Activated T-helper 17 cell treated with anti-CD3 and anti-CD28 coated beads, Interleukin-2, amount 50 U/mL, for 72 hours (primary cell): ENCODE results near the gene GJA9. TPM values are rescaled to one million over a fixed set of nuclear protein-coding genes. Genes with fewer than 3 reads are reported as not detected.
"Not testable (repeated sequence)": the region's sequence is repeated elsewhere in the genome, so short reads cannot be mapped to it uniquely, and the experiment has no call there.

ENCODE experiments used
- ATAC-seq: fragments of 150-1000 bp; cut with Tn5 transposase; replicated peaks from 2 replicates; pipeline ENCODE4 v1.10.0; 2021; ENCODE audit warnings: mild to moderate bottlenecking, moderate library complexity
- H3K27ac Mint-ChIP-seq: one replicate; pipeline ENCODE4 v1.8.0; 2022; ENCODE audit warnings: mixed read lengths
- H3K27me3 Mint-ChIP-seq: one replicate; pipeline ENCODE4 v1.8.0; 2022; ENCODE audit warnings: mixed read lengths
- H3K36me3 Mint-ChIP-seq: one replicate; pipeline ENCODE4 v1.8.0; 2022; ENCODE audit warnings: low read depth, mild to moderate bottlenecking, mixed read lengths
- H3K4me1 Mint-ChIP-seq: one replicate; pipeline ENCODE4 v1.8.0; 2022; ENCODE audit warnings: mixed read lengths
- H3K4me3 Mint-ChIP-seq: one replicate; pipeline ENCODE4 v1.8.0; 2022; ENCODE audit warnings: mild to moderate bottlenecking, mixed read lengths
- H3K9me3 Mint-ChIP-seq: one replicate; pipeline ENCODE4 v1.8.0; 2022; ENCODE audit warnings: mixed read lengths
- total RNA-seq, 2 donors: library from RNA; stranded (reverse); gene quantifications; one replicate each; pipeline ENCODE4 v1.2.3, GENCODE V29; 2022

The GJA9 gene
- not detected for total RNA-seq

DNA sequence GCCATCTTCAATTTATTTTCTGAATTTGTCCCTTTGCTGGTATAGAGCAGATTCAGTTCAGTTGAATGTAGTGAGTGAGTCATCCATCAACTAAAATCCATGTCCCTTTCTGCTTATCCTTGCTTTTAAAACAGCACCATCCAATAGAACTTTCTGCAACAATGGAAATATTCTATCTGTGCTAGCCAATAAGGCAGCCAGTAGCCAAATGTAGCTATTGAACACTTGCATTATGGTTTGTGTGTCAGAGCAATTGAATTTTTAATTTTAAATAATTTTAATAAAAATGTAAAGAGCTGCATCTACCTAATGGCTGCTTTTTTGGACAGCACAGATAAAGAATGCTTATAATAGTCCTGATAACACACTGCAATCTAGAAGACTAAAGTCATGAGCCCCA, at the start of gene GJA9:
Gene GJA9 (minus strand): TSS at position 101 of the 400 bp plus-strand sequence. CDS start 5,489 bp downstream, outside the sequence.
- no peak for ATAC-seq
- Mint-ChIP-seq H3K27ac (no peak within 1 kb of the TSS), H3K27me3 (no peaks in the 10 kb centered on the region), H3K9me3 (no peaks in the 10 kb centered on the region), H3K36me3 (no peaks in the 10 kb centered on the region), H3K4me3 (no peak within 1 kb of the TSS), H3K4me1 (no peaks in the 10 kb centered on the region)

DNA sequence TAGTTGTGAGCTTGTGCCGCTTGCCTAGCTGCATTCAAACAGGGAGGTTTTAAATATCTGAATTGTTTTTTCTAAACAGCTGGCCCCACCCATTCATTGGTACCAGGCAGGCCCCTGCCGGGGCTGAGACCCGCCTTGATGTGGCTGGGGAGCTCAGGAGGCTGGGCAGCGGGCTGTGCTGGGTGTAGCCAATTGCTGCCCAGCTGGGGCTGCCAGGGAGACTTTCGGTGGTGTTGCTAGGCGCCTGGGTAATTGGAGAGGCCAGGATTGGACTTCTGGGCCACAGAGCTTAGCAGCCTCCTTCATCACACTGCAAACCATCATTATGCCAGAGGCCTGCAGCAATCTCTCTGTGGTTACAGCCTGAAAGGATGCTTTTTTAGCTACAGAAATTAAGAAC, 48.1 kb upstream of the GJA9 start:
- no peaks in the 10 kb centered on the region for H3K36me3 Mint-ChIP-seq
- H3K4me3 Mint-ChIP-seq: no peak overlapping the region
- ATAC-seq: peak; percentile 38
- H3K27ac Mint-ChIP-seq: no peak overlapping the region
- no peaks in the 10 kb centered on the region for H3K9me3 Mint-ChIP-seq
- H3K27me3 Mint-ChIP-seq: no peaks in the 10 kb centered on the region
- H3K4me1 Mint-ChIP-seq: peaks cover 5% of the 10 kb centered on the region

DNA sequence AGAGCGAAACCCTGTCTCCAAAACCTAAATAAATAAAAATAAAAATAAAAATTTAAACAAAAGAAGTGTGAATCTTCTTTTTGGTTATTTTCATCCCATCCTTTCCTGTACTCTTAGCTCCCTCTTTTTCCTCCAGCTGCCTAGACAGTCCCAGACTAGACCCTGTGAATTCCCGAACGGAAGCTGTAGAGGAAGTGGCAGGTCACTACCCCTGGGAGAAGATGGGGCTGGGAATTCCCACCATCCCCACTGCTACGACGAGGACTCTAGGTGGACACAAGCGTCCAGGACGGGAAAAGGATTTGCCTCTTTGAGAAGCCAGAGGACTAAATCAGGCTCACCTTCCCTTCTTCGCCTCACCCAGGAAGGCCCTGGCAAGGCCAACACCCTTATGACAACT, 47.7 kb upstream of the GJA9 start:
- Mint-ChIP-seq H3K4me1 (peaks cover 5% of the 10 kb centered on the region), H3K36me3 (no peaks in the 10 kb centered on the region), H3K4me3 (no peak overlapping the region), H3K9me3 (no peaks in the 10 kb centered on the region), H3K27ac (no peak overlapping the region), H3K27me3 (no peaks in the 10 kb centered on the region)
- no peak for ATAC-seq

DNA sequence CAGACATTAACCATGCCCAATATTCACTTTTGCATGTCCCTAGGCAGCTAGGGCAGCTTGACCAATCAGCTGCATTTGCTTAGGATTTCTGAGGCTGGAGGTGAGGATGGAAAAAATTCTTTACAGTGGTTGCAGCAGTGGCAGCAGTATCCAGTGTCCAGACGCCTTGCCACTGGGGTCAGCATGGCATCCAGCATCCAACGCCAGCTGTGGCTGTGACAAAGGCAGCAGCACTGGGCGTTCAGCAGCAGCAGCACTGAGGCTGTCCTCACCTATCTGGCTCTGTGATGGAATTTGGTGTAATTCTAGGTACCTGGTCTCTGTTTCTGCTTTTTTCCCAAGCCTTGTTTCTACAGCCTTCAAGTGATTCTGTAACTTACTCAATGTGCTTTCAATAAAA, 44.7 kb upstream of the GJA9 start:
- Mint-ChIP-seq H3K9me3 (no peaks in the 10 kb centered on the region), H3K27ac (no peak overlapping the region), H3K36me3 (no peaks in the 10 kb centered on the region), H3K4me3 (no peak overlapping the region), H3K27me3 (no peaks in the 10 kb centered on the region), H3K4me1 (no peaks in the 10 kb centered on the region)
- ATAC-seq: no peak

DNA sequence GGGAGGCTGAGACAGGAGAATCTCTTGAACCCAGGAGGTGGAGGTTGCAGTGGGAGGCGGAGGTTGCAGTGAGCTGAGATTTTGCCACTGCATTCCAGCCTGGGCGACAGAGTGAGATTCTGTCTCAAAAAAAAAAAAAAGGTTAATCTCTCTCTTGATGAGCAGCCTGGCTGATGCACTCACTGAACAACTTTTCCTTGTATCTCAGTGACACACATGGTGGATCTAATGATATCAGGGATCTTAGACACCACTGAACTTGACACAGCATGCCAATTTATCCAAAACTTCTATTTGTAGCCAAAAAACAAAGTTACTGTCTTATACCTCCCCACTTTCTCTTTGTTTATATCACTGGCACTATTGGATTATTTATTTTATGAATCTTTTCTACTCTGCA, 44.0 kb upstream of the GJA9 start:
- Mint-ChIP-seq H3K4me1 (no peaks in the 10 kb centered on the region), H3K9me3 (no peaks in the 10 kb centered on the region), H3K27me3 (no peaks in the 10 kb centered on the region), H3K36me3 (no peaks in the 10 kb centered on the region), H3K27ac (no peak overlapping the region), H3K4me3 (no peak overlapping the region)
- no peak for ATAC-seq

DNA sequence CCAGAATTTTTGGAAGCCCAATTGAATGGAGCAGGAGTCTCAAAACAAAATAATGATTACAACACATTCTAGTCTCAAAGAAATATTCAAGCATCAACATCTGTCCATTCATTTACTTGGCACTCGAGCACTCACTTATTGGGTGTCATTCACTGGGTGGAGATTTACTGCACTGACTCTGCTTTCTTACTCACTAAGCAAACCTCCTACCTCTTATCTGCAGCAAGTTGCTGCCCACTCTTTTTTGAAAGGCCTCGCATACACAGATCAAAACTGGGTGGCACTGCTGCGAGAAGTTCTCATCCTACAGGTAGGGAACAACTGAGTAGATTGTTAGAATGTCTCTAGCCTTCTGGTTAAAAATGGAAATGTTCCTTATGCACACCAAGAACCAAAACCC, 42.2 kb upstream of the GJA9 start:
- H3K27me3 Mint-ChIP-seq: no peaks in the 10 kb centered on the region
- peaks cover 5% of the 10 kb centered on the region for H3K4me1 Mint-ChIP-seq
- no peaks in the 10 kb centered on the region for H3K36me3 Mint-ChIP-seq
- no peaks in the 10 kb centered on the region for H3K9me3 Mint-ChIP-seq
- H3K27ac Mint-ChIP-seq: peak overlapping the region; percentile 49
- no peak overlapping the region for H3K4me3 Mint-ChIP-seq
- ATAC-seq: peak; percentile 81

DNA sequence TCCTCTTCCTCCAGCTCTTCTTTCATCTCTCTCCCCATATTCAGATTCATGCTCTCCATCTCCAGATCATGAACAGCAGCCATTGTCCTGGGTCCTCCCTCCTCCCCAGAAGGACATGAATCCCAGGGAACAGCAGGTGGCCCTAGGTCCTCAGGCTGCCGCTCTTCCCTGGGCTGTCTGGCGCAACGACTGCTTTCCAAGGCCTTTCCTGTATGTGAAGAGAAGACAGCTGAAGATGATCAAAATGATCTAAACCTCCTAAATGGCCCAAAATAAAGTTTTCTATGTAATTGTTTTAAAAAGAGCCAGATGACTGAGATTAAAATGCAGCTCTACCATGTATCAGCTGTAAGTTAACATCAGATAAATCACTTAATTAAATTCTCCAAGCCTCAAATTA, 37.7 kb upstream of the GJA9 start:
- no peak overlapping the region for H3K4me3 Mint-ChIP-seq
- peak overlapping the region; percentile 64 for H3K27ac Mint-ChIP-seq
- no peaks in the 10 kb centered on the region for H3K36me3 Mint-ChIP-seq
- ATAC-seq: no peak
- no peaks in the 10 kb centered on the region for H3K9me3 Mint-ChIP-seq
- no peaks in the 10 kb centered on the region for H3K27me3 Mint-ChIP-seq
- H3K4me1 Mint-ChIP-seq: peaks cover 5% of the 10 kb centered on the region

DNA sequence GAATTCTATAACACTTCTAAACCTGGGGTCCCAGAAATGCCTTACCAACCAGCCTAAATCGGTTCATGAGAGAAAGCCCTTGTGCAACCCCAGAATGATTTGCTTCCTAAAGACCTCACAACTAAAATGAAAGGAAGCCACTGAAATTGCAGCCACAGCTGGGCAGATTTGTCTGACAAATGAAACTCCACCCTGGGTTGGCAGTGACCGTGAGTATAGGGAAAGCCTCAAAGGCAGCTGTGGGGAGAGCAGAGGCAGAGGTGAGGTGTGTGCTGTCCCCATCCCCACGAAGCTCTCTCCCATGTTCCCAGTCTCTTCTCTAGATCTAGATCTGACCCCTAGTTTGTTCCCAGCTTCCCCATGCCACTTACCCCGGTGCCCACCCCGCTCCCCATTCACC, 37.2 kb upstream of the GJA9 start:
- Mint-ChIP-seq H3K4me3 (no peak overlapping the region), H3K4me1 (peaks cover 5% of the 10 kb centered on the region), H3K27me3 (no peaks in the 10 kb centered on the region), H3K9me3 (no peaks in the 10 kb centered on the region), H3K36me3 (no peaks in the 10 kb centered on the region), H3K27ac (peak overlapping the region; percentile 64)
- ATAC-seq: no peak

DNA sequence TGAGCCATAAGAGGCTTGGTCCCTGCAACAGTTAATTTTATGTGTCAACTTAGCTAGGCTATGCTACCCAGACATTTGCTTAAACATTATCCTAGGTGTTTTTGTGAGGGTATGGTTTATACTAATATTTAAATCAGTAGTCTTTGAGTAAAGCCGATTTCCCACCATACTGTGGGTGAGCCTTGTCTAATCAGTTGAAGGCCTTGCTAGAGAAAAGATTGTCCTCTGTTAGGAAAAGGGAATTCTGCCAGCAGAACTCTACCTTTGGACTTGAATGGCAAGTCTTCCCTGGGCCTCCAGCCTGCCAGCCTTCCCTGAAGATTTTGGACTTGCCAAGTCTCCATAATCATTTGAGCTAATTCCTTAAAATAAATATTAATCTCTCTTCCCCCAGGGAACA, 36.4 kb upstream of the GJA9 start:
- Mint-ChIP-seq H3K36me3 (no peaks in the 10 kb centered on the region), H3K27me3 (no peaks in the 10 kb centered on the region)

DNA sequence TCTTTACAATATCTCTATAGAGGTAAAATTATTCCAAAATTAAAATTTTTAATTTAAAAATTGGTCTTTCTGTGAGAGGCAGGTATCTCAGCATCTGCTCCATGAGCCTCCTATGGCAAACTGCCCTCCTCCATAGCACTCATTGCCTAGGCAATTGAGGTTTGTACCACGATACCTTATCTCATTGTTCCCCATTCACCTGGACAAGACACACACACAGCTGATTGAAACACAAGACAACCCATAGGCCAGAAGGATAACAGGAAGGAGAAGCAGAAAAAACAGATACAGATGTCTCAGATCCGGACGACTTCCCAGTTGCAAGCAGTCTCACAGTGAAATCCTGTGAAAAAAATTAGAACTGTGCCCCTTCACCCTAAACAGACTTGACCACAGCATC, 36.0 kb upstream of the GJA9 start:
- Mint-ChIP-seq H3K9me3 (no peaks in the 10 kb centered on the region), H3K4me1 (peaks cover 5% of the 10 kb centered on the region), H3K36me3 (no peaks in the 10 kb centered on the region), H3K27me3 (no peaks in the 10 kb centered on the region), H3K4me3 (no peak overlapping the region), H3K27ac (no peak overlapping the region)
- ATAC-seq: no peak

More for the DNA sequence above, 36.4 kb upstream of the GJA9 start:
- H3K27ac Mint-ChIP-seq: no peak overlapping the region
- no peaks in the 10 kb centered on the region for H3K9me3 Mint-ChIP-seq
- H3K4me3 Mint-ChIP-seq: no peak overlapping the region
- peaks cover 5% of the 10 kb centered on the region for H3K4me1 Mint-ChIP-seq
- no peak for ATAC-seq

DNA sequence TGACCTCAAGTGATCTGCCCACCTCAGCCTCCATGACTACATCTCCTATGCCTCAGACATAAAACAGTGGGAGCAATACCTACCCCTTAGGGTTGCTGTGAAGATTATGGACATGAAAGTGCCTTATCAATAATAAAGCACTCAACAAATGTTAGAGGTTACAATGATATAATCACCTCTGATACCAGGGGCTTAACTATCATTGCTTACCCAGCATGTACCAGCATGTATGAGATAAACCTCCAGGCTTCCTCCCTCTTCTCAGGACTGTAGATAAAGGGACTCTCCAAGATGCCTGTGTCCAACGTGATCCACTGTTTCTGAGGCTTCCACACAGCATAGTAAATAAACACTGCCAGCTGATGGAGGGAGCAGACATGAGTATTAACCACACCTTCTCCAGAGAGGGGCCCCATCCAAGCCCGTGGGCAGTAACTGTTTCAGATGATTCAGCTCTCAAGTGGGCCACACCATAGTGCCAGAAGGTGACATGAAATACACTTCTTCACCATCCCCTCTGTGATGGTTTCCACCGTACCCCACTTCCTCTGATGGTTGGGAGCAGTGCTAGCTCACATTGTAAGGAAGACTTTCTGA, 34.1 kb upstream of the GJA9 start:
- Mint-ChIP-seq H3K27me3 (no peaks in the 10 kb centered on the region), H3K4me1 (peaks cover 5% of the 10 kb centered on the region), H3K9me3 (no peaks in the 10 kb centered on the region), H3K4me3 (no peak overlapping the region), H3K36me3 (no peaks in the 10 kb centered on the region), H3K27ac (peak overlapping the region; percentile 52)
- peak; percentile 83 for ATAC-seq

DNA sequence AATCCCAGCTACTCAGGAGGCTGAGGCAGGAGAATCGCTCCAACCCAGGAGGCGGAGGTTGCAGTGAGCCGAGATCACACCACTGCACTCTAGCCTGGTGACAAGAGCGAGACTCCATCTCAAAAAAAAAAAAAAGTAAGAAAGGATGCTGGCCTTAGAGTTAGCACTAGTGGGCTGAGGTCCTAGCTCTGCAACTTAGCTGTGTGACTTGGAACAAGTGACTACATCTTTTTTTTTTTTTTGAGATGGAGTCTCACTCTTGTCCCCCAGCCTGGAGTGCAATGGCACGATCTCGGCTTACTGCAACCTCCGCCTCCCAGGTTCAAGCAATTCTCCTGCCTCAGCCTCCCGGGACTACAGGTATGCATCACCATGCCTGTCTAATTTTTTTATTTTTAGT, 33.5 kb upstream of the GJA9 start:
- not testable (repeated sequence) for H3K9me3 Mint-ChIP-seq, H3K36me3 Mint-ChIP-seq, H3K4me1 Mint-ChIP-seq, ATAC-seq, H3K27me3 Mint-ChIP-seq, H3K4me3 Mint-ChIP-seq
- peak overlapping the region; percentile 52 for H3K27ac Mint-ChIP-seq

DNA sequence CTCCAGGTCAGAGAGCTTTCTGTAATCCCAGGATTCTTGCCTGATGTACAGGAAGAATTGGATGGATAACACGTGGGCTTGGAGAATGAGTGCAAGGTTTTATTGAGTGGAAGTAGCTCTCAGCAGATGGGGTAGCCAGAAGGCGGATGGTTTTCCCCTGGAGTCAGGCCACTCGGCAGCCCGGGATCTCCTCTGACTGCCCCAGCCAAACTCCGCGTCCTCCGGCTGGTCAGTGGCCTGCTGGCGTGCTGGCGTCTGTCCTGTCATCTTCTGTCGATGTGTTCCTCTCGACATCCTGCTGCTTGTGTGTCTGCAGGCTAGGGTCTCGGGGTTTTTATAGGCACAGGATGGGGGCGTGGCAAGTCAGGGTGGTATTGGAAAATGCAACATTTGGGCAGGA, 27.4 kb upstream of the GJA9 start:
- Mint-ChIP-seq H3K4me1 (no peaks in the 10 kb centered on the region), H3K36me3 (no peaks in the 10 kb centered on the region), H3K9me3 (peaks cover 3% of the 10 kb centered on the region), H3K27ac (no peak overlapping the region), H3K27me3 (no peaks in the 10 kb centered on the region), H3K4me3 (no peak overlapping the region)
- ATAC-seq: no peak

DNA sequence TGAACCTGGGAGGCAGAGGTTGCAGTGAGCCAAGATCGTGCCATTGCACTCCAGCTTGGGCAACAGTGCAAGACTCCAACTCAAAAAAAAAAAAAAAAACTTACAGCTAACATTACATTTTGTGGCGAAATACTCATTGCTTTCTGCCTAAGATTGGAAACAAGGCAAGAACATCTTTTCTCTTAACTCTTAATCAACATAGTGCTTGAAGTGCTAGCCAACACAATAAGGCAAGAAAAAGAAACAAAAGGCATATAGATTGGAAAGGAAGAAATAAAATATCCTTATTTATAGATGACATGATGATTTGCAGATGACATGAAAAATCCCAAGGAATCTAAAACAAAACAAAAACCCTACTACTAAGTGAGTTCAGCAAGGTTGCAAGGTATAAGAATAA, 24.6 kb upstream of the GJA9 start:
- no peak for ATAC-seq
- no peaks in the 10 kb centered on the region for H3K4me1 Mint-ChIP-seq
- H3K27me3 Mint-ChIP-seq: no peaks in the 10 kb centered on the region
- no peak overlapping the region for H3K4me3 Mint-ChIP-seq
- peaks cover 3% of the 10 kb centered on the region for H3K9me3 Mint-ChIP-seq
- no peak overlapping the region for H3K27ac Mint-ChIP-seq
- no peaks in the 10 kb centered on the region for H3K36me3 Mint-ChIP-seq

DNA sequence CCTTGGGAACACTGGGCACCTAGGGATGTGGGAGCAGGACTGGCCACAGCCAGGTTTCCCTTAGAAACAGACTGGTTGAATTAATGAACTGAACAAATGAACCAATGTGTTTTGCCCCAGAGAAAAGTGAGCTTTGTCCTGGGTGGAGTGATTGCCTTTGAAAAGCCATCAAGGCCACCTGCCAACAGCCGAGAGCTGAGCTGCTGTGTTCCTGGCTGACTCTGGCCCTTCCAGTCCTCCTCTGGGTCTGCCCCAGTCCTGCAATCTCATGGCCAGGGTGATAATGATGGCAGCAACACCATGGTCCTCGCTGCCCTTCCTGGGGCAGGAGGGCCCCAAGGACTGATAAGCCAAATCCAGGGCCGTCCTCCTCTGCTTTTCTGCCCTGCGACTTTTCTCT, 18.2 kb upstream of the GJA9 start:
- H3K9me3 Mint-ChIP-seq: no peaks in the 10 kb centered on the region
- no peaks in the 10 kb centered on the region for H3K36me3 Mint-ChIP-seq
- H3K4me1 Mint-ChIP-seq: no peaks in the 10 kb centered on the region
- no peak overlapping the region for H3K4me3 Mint-ChIP-seq
- no peaks in the 10 kb centered on the region for H3K27me3 Mint-ChIP-seq
- H3K27ac Mint-ChIP-seq: no peak overlapping the region
- ATAC-seq: no peak

DNA sequence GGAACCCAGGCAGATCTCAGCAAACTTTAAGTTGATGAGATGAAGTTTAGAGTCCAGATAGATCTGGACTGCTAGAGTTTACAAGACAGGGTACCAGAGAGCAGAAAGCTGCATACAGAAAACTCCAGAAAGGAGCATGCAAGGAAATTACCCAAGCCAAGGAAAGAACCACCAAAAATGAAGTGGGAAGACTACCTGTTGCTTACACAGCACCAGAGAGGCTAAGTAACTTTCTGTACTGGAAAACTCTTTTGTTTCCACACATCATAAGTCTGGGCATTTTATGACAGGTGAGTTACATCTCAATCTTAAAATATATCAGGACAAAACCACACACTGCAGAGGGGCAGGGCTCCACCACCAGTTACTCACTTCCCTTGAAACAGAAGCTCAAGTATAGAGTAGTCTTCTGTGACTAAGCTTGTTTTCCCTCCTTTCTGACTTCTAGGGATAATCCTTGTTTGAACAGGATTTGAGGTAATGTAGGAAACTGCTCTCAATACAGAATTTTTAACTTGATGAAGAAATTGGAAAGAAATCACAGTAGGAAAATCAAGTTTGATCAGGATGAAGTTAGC, 17.4 kb upstream of the GJA9 start:
- Mint-ChIP-seq H3K36me3 (no peaks in the 10 kb centered on the region), H3K4me3 (no peak overlapping the region), H3K4me1 (no peaks in the 10 kb centered on the region), H3K27me3 (no peaks in the 10 kb centered on the region), H3K27ac (no peak overlapping the region), H3K9me3 (no peaks in the 10 kb centered on the region)
- ATAC-seq: no peak
